ENCODE data around the gene CSNK2B.

CSNK2B gene

GRCh38 chr6:31665501-31666336, at the start of gene CSNK2B:
CSNK2B (plus strand) TSS chr6:31666080; CDS start chr6:31666832, 752 bp downstream.
- peak; percentile 97 for DNase-seq (ENCODE audit: low spot score)

DNA sequence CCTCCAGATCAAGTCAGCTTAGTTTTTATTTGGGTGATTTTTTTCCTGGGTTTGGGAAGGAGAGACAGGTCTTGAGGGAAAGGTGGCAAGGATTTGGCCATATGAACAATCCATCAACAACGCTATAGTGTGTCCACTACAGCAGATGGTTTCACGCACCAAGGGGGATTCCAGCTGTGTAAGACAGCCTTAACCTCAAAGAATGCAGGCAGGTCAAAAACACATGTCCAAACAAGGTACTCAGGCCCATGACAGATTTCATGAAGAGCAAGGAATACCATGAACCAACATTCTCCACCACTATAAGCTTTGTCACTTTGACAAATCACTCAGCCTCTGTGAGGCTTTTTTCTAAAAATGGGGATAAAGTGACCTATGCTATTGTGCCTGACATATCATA, 48.9 kb upstream of the CSNK2B start:
- DNase-seq (ENCODE audit: low spot score), result no peak

- DNase-seq (ENCODE audit: low spot score), result peak; percentile 96
These were observed 45.9 kb upstream of the CSNK2B start for GRCh38 chr6:31619805-31620585.

GRCh38 chr6:31620586-31621319, 45.1 kb upstream of the CSNK2B start, which contains the start of gene PRRC2A:
PRRC2A (plus strand) TSS chr6:31620715; CDS start chr6:31622790, 2,075 bp downstream.
- no peak for DNase-seq (ENCODE audit: low spot score)

DNA sequence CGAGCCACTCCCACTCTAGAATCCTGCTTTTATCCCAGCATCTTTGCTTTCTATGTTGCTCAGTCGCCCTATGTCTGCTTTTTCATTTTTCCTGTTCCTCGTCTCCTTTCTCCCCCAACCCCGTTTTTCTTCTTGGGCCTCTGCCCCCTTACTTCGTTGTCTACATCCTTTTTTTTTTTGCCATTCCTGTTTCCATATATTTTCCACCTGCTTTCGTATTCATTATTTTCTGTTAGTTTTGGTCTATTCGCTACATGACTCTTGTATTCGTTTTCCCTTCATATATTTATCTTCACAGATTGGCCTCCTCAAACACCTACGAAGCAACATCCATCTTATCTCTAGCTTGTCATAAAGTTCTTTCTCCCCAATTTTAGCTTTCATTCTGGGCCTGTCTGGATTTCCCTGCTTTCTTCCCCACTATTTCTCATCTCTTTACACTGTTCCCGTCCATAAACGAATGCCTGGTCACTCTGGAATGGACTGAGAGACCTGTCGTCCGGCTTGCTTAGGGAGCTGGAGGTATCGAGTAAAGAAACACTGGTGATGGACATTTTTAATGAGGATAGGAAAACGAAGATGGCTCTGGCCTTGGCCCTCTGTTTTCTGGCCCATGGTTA, 44.5 kb upstream of the CSNK2B start:
- DNase-seq (ENCODE audit: low spot score), result no peak

GRCh38 chr6:31621991-31622390, 43.9 kb upstream of the CSNK2B start:
- DNase-seq (ENCODE audit: low spot score), result no peak

DNA sequence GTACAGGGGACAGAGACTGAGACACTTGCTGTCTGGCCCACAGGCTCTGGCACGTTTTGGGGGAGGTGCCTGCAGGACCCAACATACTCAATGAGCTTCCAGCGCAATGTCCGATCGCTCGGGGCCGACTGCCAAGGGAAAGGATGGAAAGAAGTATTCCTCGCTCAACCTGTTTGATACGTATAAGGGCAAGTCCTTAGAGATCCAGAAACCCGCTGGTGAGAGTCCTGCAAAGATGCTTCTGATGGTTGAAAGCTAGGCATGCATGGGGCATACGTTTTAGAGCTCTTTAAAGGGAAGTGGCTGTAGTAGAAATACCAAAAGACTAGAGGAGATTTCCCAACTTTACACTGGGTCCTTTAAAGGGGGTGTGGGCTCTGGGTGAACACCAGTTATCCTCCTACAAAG, 43.2 kb upstream of the CSNK2B start:
- DNase-seq (ENCODE audit: low spot score), result no peak

- DNase-seq (ENCODE audit: low spot score), result no peak
These were observed 41.8 kb upstream of the CSNK2B start for GRCh38 chr6:31624070-31624469.

DNA sequence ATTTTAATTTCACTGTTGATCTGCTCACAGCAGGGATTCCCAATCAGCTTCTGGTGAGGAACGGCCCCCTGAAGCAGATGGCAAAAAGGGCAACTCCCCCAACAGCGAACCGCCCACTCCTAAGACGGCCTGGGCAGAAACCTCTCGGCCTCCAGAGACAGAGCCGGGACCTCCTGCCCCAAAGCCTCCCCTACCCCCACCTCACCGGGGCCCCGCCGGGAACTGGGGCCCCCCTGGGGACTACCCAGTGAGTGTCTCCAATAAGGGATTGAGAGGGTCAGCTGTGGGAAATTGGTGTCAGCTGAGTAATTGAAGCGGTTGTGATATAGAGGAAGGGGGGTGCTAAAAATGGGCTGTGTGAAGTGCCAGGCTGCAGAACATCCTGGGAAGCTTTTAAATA, 38.9 kb upstream of the CSNK2B start:
- DNase-seq (ENCODE audit: low spot score), result no peak

DNA sequence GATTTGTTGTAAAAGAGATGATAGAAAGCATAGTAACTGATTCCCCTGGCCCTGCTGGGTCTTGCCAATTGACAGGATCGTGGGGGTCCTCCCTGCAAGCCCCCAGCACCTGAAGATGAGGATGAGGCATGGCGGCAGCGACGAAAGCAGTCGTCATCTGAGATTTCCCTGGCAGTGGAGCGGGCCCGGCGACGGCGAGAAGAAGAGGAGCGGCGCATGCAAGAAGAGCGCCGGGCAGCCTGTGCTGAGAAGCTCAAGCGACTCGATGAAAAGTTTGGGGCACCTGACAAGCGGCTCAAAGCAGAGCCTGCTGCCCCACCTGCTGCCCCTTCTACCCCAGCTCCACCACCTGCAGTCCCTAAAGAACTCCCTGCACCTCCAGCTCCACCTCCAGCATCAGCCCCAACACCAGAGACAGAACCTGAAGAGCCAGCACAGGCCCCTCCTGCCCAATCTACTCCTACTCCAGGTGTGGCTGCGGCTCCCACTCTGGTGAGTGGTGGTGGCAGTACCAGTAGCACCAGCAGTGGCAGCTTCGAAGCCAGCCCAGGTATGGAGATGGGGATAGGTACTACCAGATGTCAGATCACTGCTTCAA, 38.1 kb upstream of the CSNK2B start:
- no peak for DNase-seq (ENCODE audit: low spot score)

DNA sequence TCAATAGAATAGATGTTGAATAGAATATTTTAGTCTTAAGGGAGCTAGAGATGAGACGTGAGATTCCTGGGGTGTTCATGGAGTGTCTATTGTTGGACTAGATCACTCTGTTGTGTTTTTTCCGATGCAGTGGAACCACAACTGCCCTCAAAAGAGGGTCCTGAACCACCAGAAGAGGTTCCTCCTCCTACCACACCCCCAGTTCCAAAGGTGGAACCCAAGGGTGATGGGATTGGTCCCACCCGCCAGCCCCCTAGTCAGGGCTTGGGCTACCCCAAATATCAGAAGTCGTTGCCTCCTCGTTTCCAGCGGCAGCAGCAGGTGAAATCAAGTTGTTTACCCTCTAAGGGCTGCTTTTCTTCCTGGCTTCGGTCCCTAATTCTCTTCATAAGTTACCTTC, 36.9 kb upstream of the CSNK2B start:
- no peak for DNase-seq (ENCODE audit: low spot score)

DNA sequence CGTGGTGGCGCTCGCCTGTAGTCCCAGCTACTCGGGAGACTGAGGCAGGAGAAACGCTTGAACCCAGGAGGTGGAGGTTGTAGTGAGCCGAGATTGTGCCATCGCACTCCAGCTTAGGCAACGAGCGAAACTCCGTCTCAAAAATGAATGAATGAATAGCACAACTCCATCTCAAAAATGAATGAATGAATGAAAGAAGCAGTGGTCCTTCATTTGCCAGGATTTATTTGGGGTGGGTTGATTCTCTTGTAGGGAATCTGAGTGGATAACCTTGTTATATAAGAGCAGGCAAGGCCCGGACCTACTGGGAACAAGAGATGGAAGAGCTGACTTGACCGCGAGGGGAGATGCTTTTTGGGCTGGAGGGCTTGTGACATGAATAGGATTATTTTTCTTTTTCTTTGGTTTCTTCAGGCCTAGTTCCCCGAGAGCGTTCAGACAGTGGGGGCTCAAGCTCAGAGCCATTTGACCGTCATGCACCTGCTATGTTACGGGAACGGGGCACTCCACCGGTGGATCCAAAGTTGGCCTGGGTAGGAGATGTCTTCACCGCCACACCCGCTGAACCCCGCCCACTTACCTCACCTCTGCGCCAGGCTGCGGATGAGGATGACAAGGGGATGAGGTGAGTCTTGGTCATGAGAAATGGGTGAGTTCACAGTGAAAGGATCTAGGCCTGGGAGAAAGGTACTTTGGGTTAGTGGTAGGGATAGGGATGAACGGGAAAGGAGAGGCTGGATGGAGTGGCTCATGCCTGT, 35.5 kb upstream of the CSNK2B start:
- no peak for DNase-seq (ENCODE audit: low spot score)

DNA sequence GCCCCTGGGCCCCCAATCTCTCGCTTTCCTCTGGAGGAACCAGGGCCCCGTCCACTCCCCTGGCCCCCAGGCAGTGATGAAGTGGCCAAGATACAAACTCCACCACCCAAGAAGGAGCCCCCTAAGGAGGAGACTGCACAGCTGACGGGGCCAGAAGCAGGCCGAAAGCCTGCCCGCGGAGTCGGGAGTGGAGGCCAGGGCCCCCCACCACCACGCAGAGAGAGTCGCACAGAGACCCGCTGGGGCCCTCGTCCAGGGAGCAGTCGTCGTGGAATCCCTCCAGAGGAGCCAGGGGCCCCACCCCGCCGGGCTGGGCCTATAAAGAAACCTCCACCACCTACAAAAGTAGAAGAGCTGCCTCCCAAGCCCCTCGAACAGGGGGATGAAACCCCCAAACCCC, 34.7 kb upstream of the CSNK2B start:
- no peak for DNase-seq (ENCODE audit: low spot score)

GRCh38 chr6:31631681-31632278, 34.1 kb upstream of the CSNK2B start:
- DNase-seq (ENCODE audit: low spot score), result no peak

- no peak for DNase-seq (ENCODE audit: low spot score)
These were observed 33.5 kb upstream of the CSNK2B start for GRCh38 chr6:31632279-31632946.

GRCh38 chr6:31633447-31633846, 32.4 kb upstream of the CSNK2B start:
- no peak for DNase-seq (ENCODE audit: low spot score)

GRCh38 chr6:31634131-31634530, 31.7 kb upstream of the CSNK2B start:
- no peak for DNase-seq (ENCODE audit: low spot score)

- DNase-seq (ENCODE audit: low spot score), result no peak
These were observed 30.8 kb upstream of the CSNK2B start for GRCh38 chr6:31634969-31635575.
